Ascending aorta (tissue), 2 donors: Measurements from ENCODE around the gene AUTS2. TPM values are rescaled to one million over a fixed set of nuclear protein-coding genes. Genes with fewer than 3 reads are reported as not detected.

Experiments
- DNase-seq, 2 donors: peaks; one replicate each; pipeline ENCODE4 v3.0.0-alpha.2; 2019; ENCODE audit warnings: low spot score in 2 of 2
- H3K27ac ChIP-seq, 2 donors: fragments of 200-600 bp; sonication (generic); one replicate each; pipeline ENCODE4 v1.5.1; 2016 to 2017; ENCODE audit warnings: mild to moderate bottlenecking in 1 of 2
- H3K27me3 ChIP-seq: fragments of 200-600 bp; sonication (generic); one replicate; pipeline ENCODE4 v1.5.1; 2017
- H3K36me3 ChIP-seq, 2 donors: fragments of 200-600 bp; sonication (generic); one replicate each; pipeline ENCODE4 v1.5.1; 2016
- H3K4me1 ChIP-seq, 2 donors: fragments of 200-600 bp; sonication (generic); one replicate each; pipeline ENCODE4 v1.5.1; 2016 to 2017; ENCODE audit warnings: mild to moderate bottlenecking in 1 of 2
- H3K4me3 ChIP-seq, 2 donors: fragments of 200-600 bp; sonication (generic); one replicate each; pipeline ENCODE4 v1.5.1; 2016 to 2017; ENCODE audit warnings: mild to moderate bottlenecking in 1 of 2
- H3K9me3 ChIP-seq, 2 donors: fragments of 200-600 bp; sonication (generic); one replicate each; pipeline ENCODE4 v1.5.1; 2016
- CTCF ChIP-seq, 3 experiments: fragments of 200-600 bp in 2 of 3; fragments of 450-650 bp in 1 of 3; sonication (generic) in 2 of 3; IDR thresholded peaks; one replicate each; pipeline ENCODE4 v1.5.1; 2016 to 2019; ENCODE audit warnings: antibody characterized with exemption in 3 of 3, mild to moderate bottlenecking in 1 of 3, moderate library complexity in 1 of 3
- intact Hi-C: fragments of 100-400 bp; cut with DNase I; formaldehyde crosslinking; loops from one replicate; pipeline ENCODE4 v1.15.1; 2023
- total RNA-seq: library from RNA; depleted of rRNA; stranded (reverse); fragments of >200 nt; gene quantifications from one replicate; pipeline ENCODE4 v1.1.0, GENCODE V29; 2016

Gene AUTS2
- total RNA-seq, 1 donor from 2014 or later, result 90.4 TPM

- Histone ChIP-seq H3K4me3 (no peak overlapping the region), H3K36me3 (no peaks in the 10 kb centered on the region), H3K27me3 (no peaks in the 10 kb centered on the region), H3K9me3 (no peaks in the 10 kb centered on the region), H3K4me1 (no peaks in the 10 kb centered on the region), H3K27ac (no peak overlapping the region)
- no peak for TF ChIP-seq CTCF (IDR thresholded peaks at IDR 0.05)
- DNase-seq, result no peak
- intact Hi-C loops, result no loop called here
Measured at GRCh38 chr7:70178211-70178610, 579.9 kb downstream of the AUTS2 start.

- DNase-seq, result no peak
- TF ChIP-seq CTCF (IDR thresholded peaks at IDR 0.05), result no peak
- no peaks in the 10 kb centered on the region for H3K9me3 ChIP-seq
- intact Hi-C loops, result no loop called here
- no peaks in the 10 kb centered on the region for H3K36me3 ChIP-seq
- H3K4me3 ChIP-seq, result no peak overlapping the region
- H3K4me1 ChIP-seq, result no peaks in the 10 kb centered on the region
- no peaks in the 10 kb centered on the region for H3K27me3 ChIP-seq
- no peak overlapping the region for H3K27ac ChIP-seq
Measured at GRCh38 chr7:70178787-70179186, 580.5 kb downstream of the AUTS2 start.

DNA sequence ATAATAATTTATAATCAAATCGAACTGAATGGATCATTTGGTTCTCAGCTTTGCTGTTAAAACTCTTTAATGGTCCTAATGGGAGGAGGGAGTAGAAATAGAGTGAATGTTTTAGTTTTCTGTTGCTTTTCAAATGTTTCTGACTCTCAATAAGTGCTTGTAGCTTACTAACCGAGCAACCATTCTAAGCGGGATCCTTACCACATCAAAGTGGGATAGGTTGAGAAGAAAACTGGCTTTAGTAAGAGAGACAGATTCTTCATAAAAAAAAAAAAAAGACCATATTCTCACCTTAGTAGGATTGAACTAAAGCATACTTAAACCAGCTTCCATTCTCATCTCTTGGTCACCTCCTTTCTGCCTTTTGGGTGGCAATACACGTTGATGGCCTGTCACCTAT lies 584.2 kb downstream of the AUTS2 start:
- Histone ChIP-seq H3K9me3 (no peaks in the 10 kb centered on the region), H3K27ac (no peak overlapping the region), H3K4me1 (no peaks in the 10 kb centered on the region), H3K27me3 (no peaks in the 10 kb centered on the region), H3K4me3 (no peak overlapping the region), H3K36me3 (no peaks in the 10 kb centered on the region)
- TF ChIP-seq CTCF (IDR thresholded peaks at IDR 0.05), result no peak
- intact Hi-C loops, result no loop called here
- no peak for DNase-seq

GRCh38 chr7:70183278-70183677 lies 585.0 kb downstream of the AUTS2 start:
- no peak for DNase-seq
- no peaks in the 10 kb centered on the region for H3K36me3 ChIP-seq
- H3K9me3 ChIP-seq, result no peaks in the 10 kb centered on the region
- no peak overlapping the region for H3K4me3 ChIP-seq
- H3K27ac ChIP-seq, result no peak overlapping the region
- intact Hi-C loops, result no loop called here
- H3K27me3 ChIP-seq, result no peaks in the 10 kb centered on the region
- no peak for TF ChIP-seq CTCF (IDR thresholded peaks at IDR 0.05)
- H3K4me1 ChIP-seq, result no peaks in the 10 kb centered on the region

DNA sequence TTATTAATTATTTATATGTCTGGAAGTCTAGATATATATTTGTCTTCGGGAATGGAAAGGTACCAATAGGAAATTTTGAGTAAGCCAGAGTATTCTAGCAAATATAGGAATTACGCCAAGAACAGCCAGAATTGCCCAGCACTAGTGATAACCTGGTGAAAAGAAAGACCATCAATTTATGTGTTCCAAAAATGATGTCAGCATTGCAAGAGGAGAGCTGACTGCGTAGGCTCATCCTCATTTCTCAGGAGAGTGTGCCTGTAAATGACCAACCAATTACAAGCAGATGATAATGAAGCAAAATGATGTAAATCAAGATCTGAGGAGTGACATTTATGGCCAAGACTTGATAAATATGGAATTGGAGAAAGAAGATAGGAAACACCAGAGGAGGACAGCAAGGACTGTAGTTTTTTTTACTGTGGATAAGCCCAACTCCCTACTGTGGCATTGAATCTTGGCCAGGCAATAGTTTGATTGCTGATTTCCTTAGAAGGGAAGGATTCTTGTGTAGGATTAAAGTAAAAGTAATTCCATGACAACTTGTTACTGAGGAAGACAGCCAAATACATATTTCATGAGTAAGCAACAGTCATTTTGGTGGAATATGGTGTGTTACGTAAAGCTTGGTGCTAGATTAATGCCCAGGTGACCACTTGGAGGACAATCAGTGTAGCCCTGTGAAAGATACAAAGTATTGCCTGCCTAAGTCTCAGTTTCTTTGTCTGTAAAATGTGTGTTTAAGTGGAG lies 590.8 kb downstream of the AUTS2 start:
- DNase-seq, result no peak
- intact Hi-C loops, result no loop called here
- no peaks in the 10 kb centered on the region for H3K4me1 ChIP-seq
- no peaks in the 10 kb centered on the region for H3K27me3 ChIP-seq
- H3K4me3 ChIP-seq, result no peak overlapping the region
- no peak overlapping the region for H3K27ac ChIP-seq
- no peak for TF ChIP-seq CTCF (IDR thresholded peaks at IDR 0.05)
- no peaks in the 10 kb centered on the region for H3K9me3 ChIP-seq
- no peaks in the 10 kb centered on the region for H3K36me3 ChIP-seq
